Caco-2 (cell line): Measurements from ENCODE around the gene FDXR. TPM values are rescaled to one million over a fixed set of nuclear protein-coding genes. Genes with fewer than 3 reads are reported as not detected.

Experiments
- BruUV-seq: library from RNA; stranded (reverse); fragments of 400-500 nt; replicated peaks from 2 replicates; lab custom pipeline; 2021; lab: Mats Ljungman, UMichigan
- CTCF ChIA-PET: fragments of 300-600 bp; sonication (Branson Sonifier 250); formaldehyde crosslinking; loops from one replicate; lab custom pipeline; 2022; ENCODE audit warnings: antibody characterized with exemption; lab: Charles Lee
- POLR2A ChIA-PET: fragments of 300-600 bp; sonication (Branson Sonifier 250); formaldehyde crosslinking; loops from one replicate; lab custom pipeline; 2022; ENCODE audit warnings: antibody characterized with exemption; lab: Charles Lee
- DNase-seq, 2 experiments: peaks; one replicate each; pipeline versions ENCODE4 v3.0.0 to v3.0.0-alpha.2; 2020 to 2022
- H3K27me3 ChIP-seq: replicated peaks from 2 replicates; pipeline ENCODE4 v1.6.0; 2011; ENCODE audit warnings: low read length; ENCODE audit not compliant: control insufficient read depth, insufficient read depth
- H3K36me3 ChIP-seq: 2 replicates; pipeline ENCODE4 v1.5.1; 2011; ENCODE audit warnings: low read length; ENCODE audit not compliant: control insufficient read depth, insufficient read depth
- H3K4me1 ChIP-seq: fragments of 250-450 bp; sonication (Bioruptor Pico); 2 replicates; pipeline ENCODE4 v1.5.1; 2020; ENCODE audit warnings: mild to moderate bottlenecking
- H3K4me3 ChIP-seq: 2 replicates; pipeline ENCODE4 v1.5.1; 2011; ENCODE audit warnings: low read depth, mild to moderate bottlenecking, control low read depth, low read length
- H3K9me3 ChIP-seq: fragments of 250-450 bp; sonication (Bioruptor Pico); 2 replicates; pipeline ENCODE4 v1.5.1; 2020; ENCODE audit warnings: mild to moderate bottlenecking, moderate library complexity
- H3K27ac Mint-ChIP-seq: one replicate; pipeline ENCODE4 v1.8.0; 2022; ENCODE audit warnings: mixed read lengths; ENCODE audit not compliant: unreplicated experiment
- H3K27me3 Mint-ChIP-seq: one replicate; pipeline ENCODE4 v1.8.0; 2022; ENCODE audit warnings: mixed read lengths; ENCODE audit not compliant: insufficient read depth, unreplicated experiment
- H3K36me3 Mint-ChIP-seq: one replicate; pipeline ENCODE4 v1.8.0; 2022; ENCODE audit warnings: mild to moderate bottlenecking, mixed read lengths; ENCODE audit not compliant: insufficient read depth, unreplicated experiment
- H3K4me1 Mint-ChIP-seq: one replicate; pipeline ENCODE4 v1.8.0; 2022; ENCODE audit warnings: low read depth, mixed read lengths; ENCODE audit not compliant: unreplicated experiment
- H3K4me3 Mint-ChIP-seq: one replicate; pipeline ENCODE4 v1.8.0; 2022; ENCODE audit warnings: mild to moderate bottlenecking, moderate library complexity, mixed read lengths; ENCODE audit not compliant: unreplicated experiment
- H3K9me3 Mint-ChIP-seq: one replicate; pipeline ENCODE4 v1.8.0; 2022; ENCODE audit warnings: mixed read lengths; ENCODE audit not compliant: unreplicated experiment
- CTCF ChIP-seq, 2 experiments: fragments of 200-600 bp in 1 of 2; IDR thresholded peaks; 1 replicate in 1 of 2; 2 replicates in 1 of 2; pipeline versions ENCODE4 v1.5.1 to v1.8.0; 2011 to 2022; ENCODE audit warnings: antibody characterized with exemption in 1 of 2, control low read depth in 1 of 2, inconsistent platforms in 1 of 2, low read depth in 1 of 2, low read length in 1 of 2, mild to moderate bottlenecking in 1 of 2, moderate library complexity in 1 of 2; ENCODE audit not compliant: insufficient read depth in 1 of 2, severe bottlenecking in 1 of 2, unreplicated experiment in 1 of 2
- intact Hi-C: fragments of 100-400 bp; cut with micrococcal nuclease; formaldehyde crosslinking; loops from one replicate; pipeline ENCODE4 v1.10.0; 2022; ENCODE audit not compliant: unreplicated experiment
- total RNA-seq: library from RNA; stranded (reverse); gene quantifications from 2 replicates; pipeline ENCODE4 v1.2.3, GENCODE V29; 2022

Gene FDXR
- total RNA-seq, 1 experiment from 2014 or later, result 19.0 TPM

- Mint-ChIP-seq H3K36me3 (peaks cover 12% of the 10 kb centered on the region), H3K4me1 (peaks cover 8% of the 10 kb centered on the region), H3K27me3 (peaks cover 4% of the 10 kb centered on the region), H3K27ac (no peak overlapping the region), H3K4me3 (no peak overlapping the region), H3K9me3 (no peaks in the 10 kb centered on the region)
- ChIA-PET POLR2A (no interaction called here), CTCF (interaction anchor here (1.0 to 2.0 kb wide), 4 partner anchors 23 to 121 kb away, joined by 3 to 9 read pairs (median 4); no protein-coding TSS in a partner anchor)
- TF ChIP-seq CTCF (IDR thresholded peaks at IDR 0.05; ENCODE audit: insufficient read depth in 1 of 2, low read depth in 1 of 2, low read length in 1 of 2, severe bottlenecking in 1 of 2, unreplicated experiment in 1 of 2), result no peak
- Histone ChIP-seq H3K4me1 (peaks cover 24% of the 10 kb centered on the region), H3K9me3 (no peaks in the 10 kb centered on the region), H3K36me3 (peaks cover 3% of the 10 kb centered on the region; the same call in 1 of the 2 replicates), H3K27me3 (no peaks in the 10 kb centered on the region), H3K4me3 (no peak overlapping the region)
- no peak for DNase-seq
- no TSS peak for BruUV-seq
- intact Hi-C loops, result loop anchor here (2.0 kb wide), 1 partner anchor 121 kb away; no protein-coding TSS in a partner anchor
Measured at GRCh38 chr17:74865504-74866197, 7.1 kb downstream of the FDXR start.

DNA sequence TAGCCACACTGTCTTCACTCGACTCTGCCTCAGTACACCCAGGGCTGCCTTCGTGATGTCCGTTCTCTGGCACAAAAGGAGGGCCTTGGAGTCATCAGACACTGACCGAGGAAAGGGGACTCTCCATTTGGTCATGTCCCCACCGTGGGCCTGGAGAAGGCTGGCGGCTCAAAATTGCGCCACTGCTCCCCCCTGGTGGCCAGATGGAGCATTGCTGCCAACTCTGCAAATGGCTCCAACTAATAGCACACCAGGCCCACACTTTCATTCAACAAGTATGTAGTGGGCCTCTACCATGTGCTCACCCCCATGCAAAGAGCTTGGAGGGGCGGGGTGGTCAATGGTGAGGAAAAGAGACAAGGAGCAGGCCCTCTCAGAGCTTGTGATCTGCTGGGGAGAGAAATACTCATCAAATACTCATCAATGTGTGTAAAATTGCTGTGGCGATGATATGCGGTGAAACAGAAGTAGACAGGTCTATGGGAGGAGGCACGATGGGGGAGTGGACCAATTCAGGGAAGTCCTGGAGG, 7.9 kb downstream of the FDXR start:
- POLR2A ChIA-PET, result no interaction called here
- intact Hi-C loops, result loop anchor here (2.0 kb wide), 1 partner anchor 120 kb away; no protein-coding TSS in a partner anchor
- no TSS peak for BruUV-seq
- Histone ChIP-seq H3K9me3 (no peaks in the 10 kb centered on the region), H3K36me3 (peaks cover 3% of the 10 kb centered on the region; the same call in 1 of the 2 replicates), H3K4me1 (peaks cover 31% of the 10 kb centered on the region), H3K4me3 (no peak overlapping the region), H3K27me3 (peaks cover 6% of the 10 kb centered on the region)
- Mint-ChIP-seq H3K4me3 (no peak overlapping the region), H3K36me3 (peaks cover 19% of the 10 kb centered on the region), H3K4me1 (peaks cover 8% of the 10 kb centered on the region), H3K27ac (no peak overlapping the region), H3K9me3 (no peaks in the 10 kb centered on the region), H3K27me3 (peaks cover 6% of the 10 kb centered on the region)
- peak; percentile 93 to 97 for TF ChIP-seq CTCF (IDR thresholded peaks at IDR 0.05; ENCODE audit: insufficient read depth in 1 of 2, low read depth in 1 of 2, low read length in 1 of 2, severe bottlenecking in 1 of 2, unreplicated experiment in 1 of 2)
- peak; percentile 64 to 81 for DNase-seq
- CTCF ChIA-PET, result interaction anchor here (1.0 to 2.0 kb wide), 3 partner anchors 22 to 120 kb away, joined by 3 to 9 read pairs (median 4); no protein-coding TSS in a partner anchor

DNA sequence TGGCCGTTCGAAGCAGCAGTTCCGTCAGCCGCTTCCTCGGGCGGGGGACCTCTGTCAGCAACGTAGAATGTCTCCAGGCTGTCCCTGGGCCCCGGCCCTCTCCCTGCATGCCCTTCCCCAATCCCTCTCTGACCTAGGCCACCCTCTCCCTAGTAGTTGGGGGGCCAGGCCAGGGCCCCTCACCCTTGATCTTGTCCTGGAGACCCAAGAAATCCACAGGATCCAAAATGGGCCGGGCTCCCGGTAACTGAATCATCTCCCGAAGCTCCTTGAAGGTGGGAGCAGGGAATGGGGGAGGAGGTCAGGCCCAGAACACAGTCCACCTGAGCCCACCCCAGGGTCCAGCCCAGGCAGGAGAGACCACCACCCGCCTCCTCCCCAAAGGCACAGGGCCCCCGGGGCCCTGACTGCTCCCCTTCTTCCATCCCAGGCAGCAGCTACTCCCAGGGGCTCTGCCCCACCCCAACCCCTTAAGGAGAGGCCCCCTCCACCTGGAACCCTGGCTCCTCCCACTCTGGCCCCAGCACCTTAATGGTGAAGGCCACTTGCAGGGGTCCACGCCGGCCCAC, 8.4 kb downstream of the FDXR start:
- peaks cover 8% of the 10 kb centered on the region for H3K4me1 Mint-ChIP-seq
- DNase-seq, result no peak
- H3K9me3 Mint-ChIP-seq, result no peaks in the 10 kb centered on the region
- no peak overlapping the region for H3K27ac Mint-ChIP-seq
- Histone ChIP-seq H3K36me3 (peaks cover 3% of the 10 kb centered on the region; the same call in 1 of the 2 replicates), H3K27me3 (peaks cover 7% of the 10 kb centered on the region), H3K4me1 (peaks cover 32% of the 10 kb centered on the region), H3K9me3 (no peaks in the 10 kb centered on the region), H3K4me3 (no peak overlapping the region)
- no peak for TF ChIP-seq CTCF (IDR thresholded peaks at IDR 0.05; ENCODE audit: insufficient read depth in 1 of 2, low read depth in 1 of 2, low read length in 1 of 2, severe bottlenecking in 1 of 2, unreplicated experiment in 1 of 2)
- BruUV-seq, result no TSS peak
- ChIA-PET POLR2A (no interaction called here), CTCF (interaction anchor here (0.6 to 2.0 kb wide), 2 partner anchors 22 to 1015 kb away, joined by 3 to 9 read pairs; no protein-coding TSS in a partner anchor)
- peaks cover 6% of the 10 kb centered on the region for H3K27me3 Mint-ChIP-seq
- H3K36me3 Mint-ChIP-seq, result peaks cover 21% of the 10 kb centered on the region
- intact Hi-C loops, result loop anchor here (2.0 kb wide), 1 partner anchor 120 kb away; no protein-coding TSS in a partner anchor
- H3K4me3 Mint-ChIP-seq, result no peak overlapping the region
